ENCODE results near the gene INTS3. TPM values are rescaled to one million over a fixed set of nuclear protein-coding genes. Genes with fewer than 3 reads are reported as not detected.
"Not testable (repeated sequence)": the region's sequence is repeated elsewhere in the genome, so short reads cannot be mapped to it uniquely, and the experiment has no call there.

The INTS3 gene
- total RNA-seq, 2 experiments from 2014 or later, result 53.7 to 54.5 TPM

- H3K27ac Mint-ChIP-seq; POLR2A ChIA-PET; H3K4me1 Mint-ChIP-seq (ENCODE audit: low read depth); DNase-seq; ATAC-seq; H3K9me3 Mint-ChIP-seq (ENCODE audit: insufficient read depth); H3K4me3 Mint-ChIP-seq; H3K27me3 Mint-ChIP-seq (ENCODE audit: low read depth): not testable (repeated sequence)
- CTCF ChIA-PET, result interaction anchor here (1.0 kb wide), 1 partner anchor 30 kb away, joined by 3 read pairs; no protein-coding TSS in a partner anchor
- H3K36me3 Mint-ChIP-seq (ENCODE audit: low read depth), result peaks cover 61% of the 10 kb centered on the region
These were observed 38.8 kb downstream of the INTS3 start for GRCh38 chr1:153766663-153767062.

GRCh38 chr1:153767519-153767918 lies 39.7 kb downstream of the INTS3 start:
- Mint-ChIP-seq H3K36me3 (ENCODE audit: low read depth) (peaks cover 59% of the 10 kb centered on the region), H3K4me3 (no peak overlapping the region), H3K4me1 (ENCODE audit: low read depth) (peaks cover under 1% of the 10 kb centered on the region), H3K27me3 (ENCODE audit: low read depth) (no peaks in the 10 kb centered on the region), H3K27ac (no peak overlapping the region), H3K9me3 (ENCODE audit: insufficient read depth) (no peaks in the 10 kb centered on the region)
- ChIA-PET POLR2A (no interaction called here), CTCF (interaction anchor here (1.0 kb wide), 1 partner anchor 30 kb away, joined by 3 read pairs; no protein-coding TSS in a partner anchor)
- DNase-seq (no peak), ATAC-seq (no peak)

GRCh38 chr1:153768316-153769181 lies 40.7 kb downstream of the INTS3 start:
- no peaks in the 10 kb centered on the region for H3K9me3 Mint-ChIP-seq (ENCODE audit: insufficient read depth)
- DNase-seq (no peak), ATAC-seq (no peak)
- H3K4me1 Mint-ChIP-seq (ENCODE audit: low read depth), result peaks cover 11% of the 10 kb centered on the region
- peaks cover 60% of the 10 kb centered on the region for H3K36me3 Mint-ChIP-seq (ENCODE audit: low read depth)
- no peak overlapping the region for H3K4me3 Mint-ChIP-seq
- H3K27me3 Mint-ChIP-seq (ENCODE audit: low read depth), result no peaks in the 10 kb centered on the region
- ChIA-PET CTCF (interaction anchor here (1.0 to 1.5 kb wide), 2 partner anchors 19 to 218 kb away, joined by 3 to 4 read pairs; no protein-coding TSS in a partner anchor), POLR2A (interaction anchor here (0.7 to 1.3 kb wide), 2 partner anchors 15 to 222 kb away, joined by 3 to 4 read pairs; no protein-coding TSS in a partner anchor)
- H3K27ac Mint-ChIP-seq, result peak overlapping the region; percentile 25

- ATAC-seq (no peak), DNase-seq (no peak)
- H3K27me3 Mint-ChIP-seq (ENCODE audit: low read depth), result no peaks in the 10 kb centered on the region
- H3K4me3 Mint-ChIP-seq, result no peak overlapping the region
- H3K36me3 Mint-ChIP-seq (ENCODE audit: low read depth), result peaks cover 62% of the 10 kb centered on the region
- H3K9me3 Mint-ChIP-seq (ENCODE audit: insufficient read depth), result no peaks in the 10 kb centered on the region
- ChIA-PET CTCF (interaction anchor here (1.0 to 1.5 kb wide), 2 partner anchors 19 to 218 kb away, joined by 3 to 4 read pairs; no protein-coding TSS in a partner anchor), POLR2A (interaction anchor here (1.3 kb wide), 1 partner anchor 15 kb away, joined by 4 read pairs; no protein-coding TSS in a partner anchor)
- H3K27ac Mint-ChIP-seq, result peak overlapping the region; percentile 19
- H3K4me1 Mint-ChIP-seq (ENCODE audit: low read depth), result peaks cover 18% of the 10 kb centered on the region
These were observed 41.4 kb downstream of the INTS3 start for GRCh38 chr1:153769221-153769620.

GRCh38 chr1:153770797-153771196 lies 42.9 kb downstream of the INTS3 start:
- POLR2A ChIA-PET, result no interaction called here
- Mint-ChIP-seq H3K9me3 (ENCODE audit: insufficient read depth) (no peaks in the 10 kb centered on the region), H3K4me3 (no peak overlapping the region), H3K27ac (no peak overlapping the region), H3K4me1 (ENCODE audit: low read depth) (peaks cover 28% of the 10 kb centered on the region), H3K27me3 (ENCODE audit: low read depth) (no peaks in the 10 kb centered on the region), H3K36me3 (ENCODE audit: low read depth) (peaks cover 56% of the 10 kb centered on the region)
- CTCF ChIA-PET, result interaction anchor here (1.2 to 1.3 kb wide), 2 partner anchors 93 to 238 kb away, joined by 3 to 5 read pairs; partner anchors contain the start of gene NPR1
- no peak for ATAC-seq
- no peak for DNase-seq

GRCh38 chr1:153771261-153771660 lies 43.4 kb downstream of the INTS3 start:
- Mint-ChIP-seq H3K27me3 (ENCODE audit: low read depth) (no peaks in the 10 kb centered on the region), H3K4me1 (ENCODE audit: low read depth) (peaks cover 31% of the 10 kb centered on the region), H3K27ac (no peak overlapping the region), H3K9me3 (ENCODE audit: insufficient read depth) (no peaks in the 10 kb centered on the region), H3K4me3 (no peak overlapping the region), H3K36me3 (ENCODE audit: low read depth) (peaks cover 54% of the 10 kb centered on the region)
- CTCF ChIA-PET, result interaction anchor here (1.2 to 1.3 kb wide), 2 partner anchors 93 to 239 kb away, joined by 3 to 5 read pairs; partner anchors contain the start of gene NPR1
- DNase-seq, result no peak
- ATAC-seq, result no peak
- POLR2A ChIA-PET, result no interaction called here

GRCh38 chr1:153771841-153772593 lies 44.2 kb downstream of the INTS3 start:
- no peak overlapping the region for H3K4me3 Mint-ChIP-seq
- peaks cover 39% of the 10 kb centered on the region for H3K4me1 Mint-ChIP-seq (ENCODE audit: low read depth)
- no peaks in the 10 kb centered on the region for H3K9me3 Mint-ChIP-seq (ENCODE audit: insufficient read depth)
- CTCF ChIA-PET, result interaction anchor here (1.0 to 1.3 kb wide), 3 partner anchors 94 to 240 kb away, joined by 3 to 5 read pairs (median 3); partner anchors contain the start of gene NPR1
- DNase-seq, result no peak
- H3K36me3 Mint-ChIP-seq (ENCODE audit: low read depth), result peaks cover 56% of the 10 kb centered on the region
- no peak overlapping the region for H3K27ac Mint-ChIP-seq
- no peaks in the 10 kb centered on the region for H3K27me3 Mint-ChIP-seq (ENCODE audit: low read depth)
- POLR2A ChIA-PET, result interaction anchor here (0.5 to 1.2 kb wide), 2 partner anchors 13 to 151 kb away, joined by 3 read pairs; no protein-coding TSS in a partner anchor
- no peak for ATAC-seq

- Mint-ChIP-seq H3K27ac (peak overlapping the region; percentile 97), H3K9me3 (ENCODE audit: insufficient read depth) (no peaks in the 10 kb centered on the region), H3K4me1 (ENCODE audit: low read depth) (peaks cover 49% of the 10 kb centered on the region), H3K4me3 (peak overlapping the region; percentile 85), H3K36me3 (ENCODE audit: low read depth) (peaks cover 53% of the 10 kb centered on the region), H3K27me3 (ENCODE audit: low read depth) (no peaks in the 10 kb centered on the region)
- DNase-seq, result no peak
- POLR2A ChIA-PET, result interaction anchor here (0.7 to 1.2 kb wide), 2 partner anchors 23 to 150 kb away, joined by 3 read pairs; no protein-coding TSS in a partner anchor
- ATAC-seq, result no peak
- CTCF ChIA-PET, result interaction anchor here (0.6 to 1.7 kb wide), 4 partner anchors 148 to 214 kb away, joined by 3 to 5 read pairs (median 4); partner anchors contain the start of gene RAB13
These were observed 45.5 kb downstream of the INTS3 start for GRCh38 chr1:153773096-153773921.

- POLR2A ChIA-PET, result interaction anchor here (0.7 kb wide), 1 partner anchor 23 kb away, joined by 3 read pairs; no protein-coding TSS in a partner anchor
- Mint-ChIP-seq H3K4me3 (peak overlapping the region; percentile 85), H3K9me3 (ENCODE audit: insufficient read depth) (no peaks in the 10 kb centered on the region), H3K36me3 (ENCODE audit: low read depth) (peaks cover 52% of the 10 kb centered on the region), H3K27ac (peak overlapping the region; percentile 97), H3K27me3 (ENCODE audit: low read depth) (no peaks in the 10 kb centered on the region), H3K4me1 (ENCODE audit: low read depth) (peaks cover 53% of the 10 kb centered on the region)
- DNase-seq (no peak), ATAC-seq (no peak)
- CTCF ChIA-PET, result interaction anchor here (1.3 to 1.7 kb wide), 3 partner anchors 25 to 213 kb away, joined by 3 to 5 read pairs (median 5); partner anchors contain the start of gene RAB13
These were observed 46.3 kb downstream of the INTS3 start for GRCh38 chr1:153774026-153774595.

GRCh38 chr1:153774780-153775457 lies 47.1 kb downstream of the INTS3 start, which contains the start of gene SLC27A3:
SLC27A3 (plus strand) TSS chr1:153775407; CDS start chr1:153775498, 91 bp downstream.
- ChIA-PET CTCF (interaction anchor here (0.8 to 2.5 kb wide), 10 partner anchors 22 to 329 kb away, joined by 3 to 11 read pairs (median 4); partner anchors contain the start of genes DENND4B, NPR1 and RAB13), POLR2A (interaction anchor here (0.6 to 1.4 kb wide), 8 partner anchors 9 to 170 kb away, joined by 3 to 4 read pairs (median 3); no protein-coding TSS in a partner anchor)
- peak within 1 kb of the TSS; percentile 97 for H3K27ac Mint-ChIP-seq

More at GRCh38 chr1:153774780-153775457, 47.1 kb downstream of the INTS3 start, which contains the start of gene SLC27A3:
- Mint-ChIP-seq H3K36me3 (ENCODE audit: low read depth) (peaks cover 51% of the 10 kb centered on the region), H3K27me3 (ENCODE audit: low read depth) (no peaks in the 10 kb centered on the region), H3K4me1 (ENCODE audit: low read depth) (peaks cover 55% of the 10 kb centered on the region), H3K9me3 (ENCODE audit: insufficient read depth) (no peaks in the 10 kb centered on the region), H3K4me3 (peak within 1 kb of the TSS; percentile 85)
- ATAC-seq (peak; percentile 55), DNase-seq (no peak)
